Stimulated activated CD8-positive, alpha-beta memory T cell treated with anti-CD3 and anti-CD28 coated beads, Interleukin-12 subunit alpha, Interleukin-12 subunit beta, amount 100 ng/mL, for 24 hours (primary cell): Measurements from ENCODE around the gene DSCAML1.

Experiments
- DNase-seq: peaks from one replicate; pipeline ENCODE4 v3.0.0-alpha.2; 2020; ENCODE audit errors: extremely low read depth

The DSCAML1 gene

DNA sequence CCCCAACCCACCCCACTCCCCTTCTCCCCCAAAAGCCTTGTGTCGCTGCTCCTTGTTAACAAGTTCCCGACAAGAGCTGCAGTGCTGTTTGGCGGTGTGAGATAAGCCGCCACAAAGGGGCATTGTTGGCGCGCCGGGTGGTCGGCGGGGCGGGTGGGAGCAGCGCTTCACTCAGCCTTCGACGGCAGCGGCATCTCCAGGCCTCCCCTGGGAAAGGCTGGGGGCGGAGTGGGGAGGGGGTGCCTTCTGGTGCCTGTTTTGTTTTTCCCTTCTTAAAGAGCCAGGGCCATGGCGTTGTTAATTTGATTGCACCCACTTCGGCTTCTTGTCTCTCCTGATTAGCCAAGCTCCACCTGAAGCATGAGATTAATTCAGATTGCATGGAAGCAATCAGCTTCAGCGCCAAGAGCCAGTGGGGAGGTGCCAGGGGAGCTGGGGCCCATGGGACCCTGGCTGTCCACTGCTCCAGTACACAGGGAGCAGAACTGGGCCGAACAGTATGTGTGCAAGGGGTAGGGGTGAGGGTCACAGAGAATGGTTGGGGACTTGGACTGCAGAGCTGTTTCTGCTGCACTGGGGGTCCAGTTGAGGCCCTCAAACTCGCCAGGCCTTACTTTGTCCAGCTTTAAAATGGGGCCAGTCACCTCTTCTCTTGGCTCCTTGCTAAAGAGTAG lies 304.3 kb downstream of the DSCAML1 start:
- DNase-seq, result no peak

- no peak for DNase-seq
Observed at GRCh38 chr11:117490911-117491310, 306.1 kb downstream of the DSCAML1 start.

DNA sequence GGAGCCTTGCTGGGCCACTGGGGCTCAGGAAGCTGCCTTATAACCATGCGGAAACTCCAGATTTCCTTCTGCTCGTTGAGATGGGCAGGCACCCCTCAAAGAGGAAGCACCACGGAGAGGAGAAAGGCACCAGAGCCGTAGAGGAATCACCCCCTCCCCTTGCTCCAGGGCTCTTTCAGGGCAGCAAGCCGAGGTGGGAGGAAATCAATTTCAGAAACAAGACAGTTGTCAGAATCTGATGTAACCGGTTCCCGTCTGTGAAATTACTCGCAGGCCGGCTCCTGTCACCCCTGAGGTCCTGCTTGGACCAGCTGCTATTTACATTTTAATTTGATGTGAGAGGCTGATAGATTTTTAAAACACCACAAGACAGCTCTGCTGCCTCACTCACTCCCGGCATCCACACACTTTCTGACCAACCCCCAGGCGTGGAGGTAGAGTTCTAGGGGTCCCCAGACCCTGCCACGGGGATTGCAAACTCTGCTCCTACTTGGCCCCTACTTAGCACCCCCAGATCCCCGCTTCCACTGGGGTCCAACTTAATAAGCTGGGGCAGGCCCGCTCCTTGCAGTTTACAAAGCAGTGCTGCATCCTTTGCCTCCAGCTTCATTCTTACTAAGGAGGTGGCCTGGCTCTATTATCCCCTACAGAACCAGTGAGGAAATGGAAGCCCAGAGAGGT lies 306.9 kb downstream of the DSCAML1 start:
- DNase-seq, result no peak

GRCh38 chr11:117488996-117489952 lies 307.7 kb downstream of the DSCAML1 start:
- DNase-seq, result no peak

GRCh38 chr11:117486059-117486458 lies 311.0 kb downstream of the DSCAML1 start:
- no peak for DNase-seq

- no peak for DNase-seq
Observed at GRCh38 chr11:117484156-117484555, 312.9 kb downstream of the DSCAML1 start.

DNA sequence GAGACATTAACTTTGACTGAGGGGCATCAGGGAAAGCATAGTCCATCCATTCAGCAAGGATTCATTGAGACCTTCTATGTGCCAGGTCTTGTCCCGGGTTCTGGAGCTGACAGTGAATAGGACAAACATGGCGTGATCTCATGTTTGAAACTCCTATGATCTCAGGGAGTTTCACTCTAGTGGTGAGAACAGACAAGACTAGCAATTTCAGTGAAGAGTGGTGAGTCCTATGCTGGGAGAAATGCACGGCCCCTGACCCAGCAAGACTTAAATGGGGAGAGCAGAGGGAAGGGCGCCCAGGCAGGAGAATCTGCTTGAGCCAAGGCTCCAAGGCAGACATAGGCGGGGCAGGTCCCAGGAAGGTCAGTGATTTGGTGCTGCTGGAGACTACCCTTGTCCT lies 313.6 kb downstream of the DSCAML1 start:
- DNase-seq, result no peak

DNA sequence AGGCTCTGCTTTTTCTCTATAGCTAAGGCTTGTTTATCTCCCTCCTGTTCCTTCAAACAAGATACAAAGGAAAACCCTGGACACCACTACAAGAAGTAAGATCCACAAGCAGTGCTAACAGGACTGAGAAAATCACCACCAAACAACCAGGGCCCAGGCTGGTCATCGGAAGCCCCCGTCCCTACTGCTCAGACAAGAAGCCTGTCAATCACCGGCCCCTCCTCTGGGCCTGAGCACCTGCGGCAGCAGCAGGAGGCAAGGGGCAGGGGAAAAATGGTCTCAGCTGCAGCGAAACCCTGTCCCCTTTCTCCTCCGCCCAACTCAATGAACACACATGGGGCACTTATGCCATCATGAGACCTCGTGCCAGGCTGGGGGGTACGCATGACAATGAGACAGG lies 314.1 kb downstream of the DSCAML1 start:
- DNase-seq, result no peak

DNA sequence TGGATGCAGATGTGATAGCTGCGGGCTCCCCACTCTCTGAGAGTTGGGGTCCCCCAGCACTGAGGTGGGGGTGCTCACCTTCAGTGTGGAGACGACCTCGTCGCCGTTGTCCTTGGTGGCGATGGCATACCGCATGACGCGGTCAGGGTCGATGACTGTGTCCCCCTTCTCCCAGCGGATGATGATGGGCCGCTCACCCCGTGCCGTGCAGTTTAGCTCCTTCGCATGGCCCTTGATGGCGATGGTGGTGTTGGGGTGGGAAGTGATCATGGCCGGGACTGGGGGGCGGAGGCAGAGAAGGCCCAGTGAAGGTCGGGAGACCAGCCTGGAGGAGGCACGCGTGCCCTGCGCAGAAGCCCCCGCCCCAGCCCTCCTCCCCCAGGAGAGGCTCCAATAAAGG lies 315.1 kb downstream of the DSCAML1 start:
- DNase-seq, result no peak

DNA sequence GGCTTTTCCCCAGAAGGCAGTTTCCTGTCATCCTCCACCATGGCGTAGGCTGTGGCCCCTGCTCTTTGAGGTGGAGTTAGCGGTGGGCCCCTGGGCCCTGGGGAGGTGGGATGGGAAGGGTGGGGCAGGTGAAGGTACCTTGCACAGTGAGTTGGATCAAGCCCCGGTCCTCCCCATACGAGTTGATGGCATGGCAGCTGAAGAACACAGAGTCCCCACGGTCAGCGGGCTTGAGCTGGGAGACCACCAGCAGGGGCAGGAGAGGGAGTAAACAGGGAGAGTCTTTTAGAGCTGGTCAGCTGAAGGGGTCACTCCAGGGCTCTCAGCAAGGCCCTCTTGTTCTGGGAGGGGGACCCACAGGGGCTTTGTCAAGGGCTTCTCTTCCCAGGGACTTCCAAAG lies 316.0 kb downstream of the DSCAML1 start:
- no peak for DNase-seq

DNA sequence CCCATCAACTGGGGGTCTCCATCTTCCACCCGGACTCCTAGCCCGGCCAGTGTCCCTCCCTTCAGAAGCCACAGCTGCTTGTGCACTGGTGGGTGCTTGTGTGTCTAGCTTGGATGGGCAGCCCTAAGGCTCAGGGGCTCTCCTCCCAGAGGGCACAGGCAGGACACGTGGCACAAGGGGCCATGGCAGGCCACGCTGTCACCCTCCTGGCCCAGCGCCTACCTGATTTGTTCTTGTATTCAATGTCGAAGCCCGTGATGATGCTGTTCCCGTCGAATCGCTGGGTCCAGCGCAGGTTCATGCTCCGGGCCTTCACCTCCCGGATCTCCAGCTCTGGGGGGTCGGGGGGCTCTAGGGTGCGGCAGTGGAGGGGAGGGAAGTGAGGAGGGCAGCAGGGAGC lies 316.8 kb downstream of the DSCAML1 start:
- no peak for DNase-seq

GRCh38 chr11:117479372-117479771 lies 317.6 kb downstream of the DSCAML1 start:
- no peak for DNase-seq

GRCh38 chr11:117478926-117479325 lies 318.1 kb downstream of the DSCAML1 start:
- DNase-seq, result no peak

GRCh38 chr11:117478126-117478860 lies 318.7 kb downstream of the DSCAML1 start:
- DNase-seq, result no peak

DNA sequence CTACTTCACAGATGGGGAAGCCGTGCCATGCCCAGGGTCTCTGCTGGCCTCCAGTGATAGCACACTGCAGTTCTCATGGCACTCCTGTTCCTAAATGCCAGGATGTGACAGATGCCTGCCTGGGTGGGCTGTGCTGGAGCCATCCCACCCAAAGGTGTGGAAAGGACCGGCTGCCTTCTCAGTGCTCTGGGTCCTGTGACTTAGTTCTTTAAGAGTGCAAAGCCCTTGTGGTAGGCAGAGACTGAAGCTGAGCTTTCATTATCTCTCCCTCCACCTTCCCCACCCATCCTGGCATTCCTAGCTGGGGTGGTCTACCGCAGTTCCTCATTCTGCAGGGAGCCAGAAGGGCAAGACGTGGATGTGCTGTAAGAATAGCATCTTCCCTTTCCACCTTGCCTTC lies 319.3 kb downstream of the DSCAML1 start:
- no peak for DNase-seq

DNA sequence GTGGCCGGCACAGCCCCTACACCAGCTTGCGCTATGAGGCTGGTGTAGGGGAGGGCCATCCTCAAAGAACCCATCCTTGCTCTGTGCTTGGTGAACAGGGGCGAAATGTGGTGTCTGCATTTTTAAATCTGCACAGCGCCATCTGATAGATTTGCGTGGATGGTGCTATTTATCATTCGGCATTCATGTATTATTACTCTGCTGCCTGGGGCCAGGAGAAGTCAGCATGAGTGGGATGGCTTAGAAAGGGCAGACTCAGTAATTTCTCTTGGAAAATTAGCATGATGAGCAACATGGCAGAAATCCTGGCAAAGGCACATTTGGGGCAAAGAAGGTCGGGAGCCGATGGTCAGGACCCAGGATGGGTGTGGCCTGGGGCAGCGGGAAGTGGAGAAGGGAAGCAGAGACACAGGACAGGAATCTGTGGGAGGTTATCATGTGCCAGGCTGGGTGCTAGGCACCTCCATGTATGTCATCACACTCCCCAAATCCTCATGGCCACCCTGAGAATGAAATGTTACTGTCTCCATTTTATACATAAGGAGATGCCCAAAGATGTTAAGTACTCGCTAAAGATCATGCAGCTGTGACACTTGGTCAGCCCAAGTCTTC lies 320.4 kb downstream of the DSCAML1 start:
- DNase-seq, result no peak

DNA sequence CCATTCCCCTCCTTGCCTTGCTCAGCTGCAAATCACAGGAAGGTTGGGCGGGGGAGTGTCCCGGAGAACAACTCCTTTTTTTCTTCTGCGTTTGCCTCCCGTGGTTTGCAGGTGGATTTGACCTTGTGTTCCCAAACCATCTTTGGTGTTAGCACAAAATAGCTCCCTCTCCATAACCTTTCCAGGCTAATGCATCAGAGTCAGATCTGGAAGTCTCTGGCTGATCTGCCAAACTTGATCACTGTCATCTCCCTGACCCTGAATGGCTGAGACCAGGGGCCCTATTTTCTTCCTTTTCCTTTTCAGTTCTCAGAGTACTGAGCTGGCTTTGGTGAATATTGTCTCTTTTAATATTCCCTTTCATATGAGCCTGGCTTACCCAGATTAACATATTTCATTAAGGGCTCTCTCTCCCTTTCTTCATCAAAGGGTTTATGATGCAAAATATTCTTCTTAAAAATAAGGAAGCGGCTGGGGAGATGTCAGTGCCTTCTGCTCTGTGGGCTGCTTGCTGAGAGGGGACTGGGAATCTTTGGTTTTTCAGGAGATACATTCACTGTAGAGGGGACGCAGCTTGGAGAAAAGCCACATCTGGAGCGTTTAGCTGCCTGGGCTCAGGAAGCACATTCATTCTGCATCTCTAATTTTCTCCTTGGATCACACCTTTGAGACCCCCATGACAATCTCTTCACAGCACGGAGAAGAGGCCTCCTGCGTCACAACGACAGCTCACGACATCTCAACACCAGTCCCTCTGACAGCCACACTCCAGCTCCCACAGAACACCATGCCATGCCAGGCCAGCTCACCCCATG lies 321.1 kb downstream of the DSCAML1 start:
- no peak for DNase-seq

- no peak for DNase-seq
Observed at GRCh38 chr11:117473481-117474091, 323.4 kb downstream of the DSCAML1 start.

- DNase-seq, result no peak
Observed at GRCh38 chr11:117471776-117472175, 325.2 kb downstream of the DSCAML1 start.

DNA sequence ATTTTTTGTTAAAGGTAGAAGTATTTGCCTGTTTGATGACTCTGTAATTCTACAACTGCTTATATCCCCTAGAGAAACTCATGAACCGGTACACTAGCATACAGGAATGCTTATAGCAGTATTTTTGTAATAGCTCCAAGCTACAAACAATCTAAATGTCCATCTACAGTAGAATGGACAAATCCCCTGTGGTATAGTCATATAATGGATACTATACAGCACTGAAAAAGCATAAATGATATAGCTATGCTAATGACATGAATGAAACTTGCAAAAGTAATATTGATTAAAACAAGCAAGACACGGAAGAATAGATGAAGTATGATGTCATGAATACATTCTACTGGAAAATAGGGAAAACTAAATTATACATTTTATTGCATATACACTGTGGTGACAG lies 326.4 kb downstream of the DSCAML1 start:
- DNase-seq, result no peak
